ENCODE results near the gene DAGLA. TPM values are rescaled to one million over a fixed set of nuclear protein-coding genes. Genes with fewer than 3 reads are reported as not detected.
"Not testable (repeated sequence)": the region's sequence is repeated elsewhere in the genome, so short reads cannot be mapped to it uniquely, and the experiment has no call there.

DAGLA gene
- total RNA-seq, 1 experiment from 2014 or later: 10.1 TPM

GRCh38 chr11:61654397-61654829 is 25.8 kb upstream of the DAGLA start:
- Histone ChIP-seq H4K20me1 (ENCODE audit: insufficient read depth) (no peaks in the 10 kb centered on the region), H3F3A (ENCODE audit: insufficient read depth, low read depth) (no peaks in the 10 kb centered on the region), H2AFZ (no peak overlapping the region), H3K27ac (no peak overlapping the region), H3K4me1 (replicated peaks; ENCODE audit: insufficient read depth) (no peaks in the 10 kb centered on the region), H3K9me3 (ENCODE audit: insufficient read depth, low read depth) (no peaks in the 10 kb centered on the region), H3K4me2 (no peak overlapping the region), H3K27me3 (ENCODE audit: insufficient read depth, low read depth) (peaks cover 18% of the 10 kb centered on the region; the same call in 1 of the 2 replicates), H3K4me3 (no peak overlapping the region), H3K9me2 (ENCODE audit: insufficient read depth) (no peaks in the 10 kb centered on the region; the same call in 1 of the 2 replicates), H3K36me3 (ENCODE audit: low read depth) (no peaks in the 10 kb centered on the region), H3K79me2 (ENCODE audit: low read depth) (no peaks in the 10 kb centered on the region)
- TF ChIP-seq CTCF (conservative IDR thresholded peaks at IDR 0.05) (no peak), EZH2 (IDR thresholded peaks at IDR 0.05; ENCODE audit: low read depth) (no peak)
- ChIA-PET POLR2A (ENCODE audit: unreplicated experiment) (no interaction called here), CTCF (no interaction called here)
- intact Hi-C loops (cut with micrococcal nuclease; ENCODE audit: unreplicated experiment): no loop called here
- no TSS peak for BruUV-seq (replicated peaks)
- DNase-seq: no peak

DNA sequence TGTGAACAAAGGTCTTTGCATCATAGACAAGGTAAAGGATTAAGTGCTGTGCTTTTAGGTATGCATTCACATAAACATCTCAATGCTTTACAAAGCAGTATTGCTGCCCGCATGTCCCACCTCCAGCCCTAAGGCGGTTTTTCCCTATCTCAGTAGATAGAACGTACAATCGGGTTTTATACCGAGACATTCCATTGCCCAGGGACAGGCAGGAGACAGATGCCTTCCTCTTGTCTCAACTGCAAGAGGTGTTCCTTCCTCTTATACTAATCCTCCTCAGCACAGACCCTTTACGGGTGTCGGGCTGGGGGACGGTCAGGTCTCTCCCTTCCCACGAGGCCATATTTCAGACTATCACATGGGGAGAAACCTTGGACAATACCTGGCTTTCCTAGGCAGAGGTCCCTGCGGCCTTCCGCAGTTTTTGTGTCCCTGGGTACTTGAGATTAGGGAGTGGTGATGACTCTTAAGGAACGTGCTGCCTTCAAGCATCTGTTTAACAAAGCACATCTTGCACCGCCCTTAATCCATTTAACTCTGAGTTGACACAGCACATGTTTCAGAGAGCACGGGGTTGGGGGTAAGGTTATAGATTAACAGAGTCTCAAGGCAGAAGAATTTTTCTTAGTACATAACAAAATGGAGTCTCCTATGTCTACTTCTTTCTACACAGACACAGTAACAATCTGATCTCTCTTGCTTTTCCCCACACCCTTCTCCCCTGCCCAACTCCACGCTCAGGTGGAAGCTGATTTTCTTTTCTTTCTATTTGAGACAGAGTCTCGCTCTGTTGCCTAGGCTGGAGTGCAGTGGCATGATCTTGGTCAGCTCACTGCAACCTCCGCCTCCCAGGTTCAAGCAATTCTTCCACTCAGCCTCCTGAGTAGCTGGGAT is 24.7 kb upstream of the DAGLA start:
- H4K20me1 ChIP-seq (ENCODE audit: insufficient read depth); H3K9me3 ChIP-seq (ENCODE audit: insufficient read depth, low read depth); H2AFZ ChIP-seq; H3K36me3 ChIP-seq (ENCODE audit: low read depth); H3K79me2 ChIP-seq (ENCODE audit: low read depth); H3K27ac ChIP-seq; H3F3A ChIP-seq (ENCODE audit: insufficient read depth, low read depth); H3K4me3 ChIP-seq; H3K4me1 ChIP-seq (replicated peaks; ENCODE audit: insufficient read depth); CTCF ChIA-PET; DNase-seq; H3K9me2 ChIP-seq (ENCODE audit: insufficient read depth); BruUV-seq (replicated peaks); POLR2A ChIA-PET (ENCODE audit: unreplicated experiment); H3K4me2 ChIP-seq: not testable (repeated sequence)
- intact Hi-C loops (cut with micrococcal nuclease; ENCODE audit: unreplicated experiment): loop anchor here (2.0 kb wide), 1 partner anchor 75 kb away; no protein-coding TSS in a partner anchor
- peaks cover 18% of the 10 kb centered on the region; the same call in 1 of the 2 replicates for H3K27me3 ChIP-seq (ENCODE audit: insufficient read depth, low read depth)

GRCh38 chr11:61656347-61657077 is 23.7 kb upstream of the DAGLA start:
- no peak overlapping the region for H3K27ac ChIP-seq
- no peak overlapping the region for H2AFZ ChIP-seq
- H3K4me3 ChIP-seq: no peak overlapping the region
- ChIA-PET POLR2A (ENCODE audit: unreplicated experiment) (interaction anchor here (0.5 kb wide), 1 partner anchor 318 kb away, joined by 3 read pairs; no protein-coding TSS in a partner anchor), CTCF (no interaction called here)
- no peaks in the 10 kb centered on the region for H3K4me1 ChIP-seq (replicated peaks; ENCODE audit: insufficient read depth)
- no peaks in the 10 kb centered on the region for H3K36me3 ChIP-seq (ENCODE audit: low read depth)
- H3K4me2 ChIP-seq: no peak overlapping the region
- peaks cover 18% of the 10 kb centered on the region; the same call in 1 of the 2 replicates for H3K27me3 ChIP-seq (ENCODE audit: insufficient read depth, low read depth)
- H4K20me1 ChIP-seq (ENCODE audit: insufficient read depth): no peaks in the 10 kb centered on the region
- no peaks in the 10 kb centered on the region; the same call in 1 of the 2 replicates for H3K9me2 ChIP-seq (ENCODE audit: insufficient read depth)
- no TSS peak for BruUV-seq (replicated peaks)
- TF ChIP-seq EZH2 (IDR thresholded peaks at IDR 0.05; ENCODE audit: low read depth) (no peak), CTCF (conservative IDR thresholded peaks at IDR 0.05) (no peak)
- no peaks in the 10 kb centered on the region for H3K9me3 ChIP-seq (ENCODE audit: insufficient read depth, low read depth)
- H3F3A ChIP-seq (ENCODE audit: insufficient read depth, low read depth): 0 out of 2 replicates have a peak, but pooled peaks cover 6% of the 10 kb centered on the region
- intact Hi-C loops (cut with micrococcal nuclease; ENCODE audit: unreplicated experiment): loop anchor here (2.0 kb wide), 1 partner anchor 74 kb away; no protein-coding TSS in a partner anchor
- no peak for DNase-seq
- H3K79me2 ChIP-seq (ENCODE audit: low read depth): no peaks in the 10 kb centered on the region

All from PC-9 (cell line).